Loucy (cell line): ENCODE measurements around the gene AKAP6.

ENCODE experiments used
- H2AFZ ChIP-seq: fragments of 200-600 bp; sonication (generic); 2 replicates; pipeline ENCODE4 v1.6.0; 2016; ENCODE audit warnings: antibody characterized with exemption, mild to moderate bottlenecking, low read length, moderate library complexity
- H3F3A ChIP-seq: fragments of 200-600 bp; 2 replicates; pipeline ENCODE4 v1.6.0; 2016; ENCODE audit warnings: antibody characterized with exemption, low read depth, mild to moderate bottlenecking
- H3K27me3 ChIP-seq: fragments of 200-600 bp; sonication (generic); 2 replicates; pipeline ENCODE4 v1.6.1; 2014; ENCODE audit warnings: low read length, mild to moderate bottlenecking; ENCODE audit not compliant: insufficient read depth, poor library complexity, severe bottlenecking
- H3K36me3 ChIP-seq: fragments of 200-600 bp; sonication (generic); 2 replicates; pipeline ENCODE4 v1.6.1; 2016; ENCODE audit warnings: low read length; ENCODE audit not compliant: insufficient read depth
- H3K4me1 ChIP-seq: fragments of 200-600 bp; sonication (generic); 2 replicates; pipeline ENCODE4 v1.5.1; 2014; ENCODE audit warnings: low read length, mild to moderate bottlenecking; ENCODE audit not compliant: insufficient read depth, poor library complexity, severe bottlenecking
- H3K4me2 ChIP-seq: fragments of 200-600 bp; sonication (generic); 2 replicates; pipeline ENCODE4 v1.6.0; 2014; ENCODE audit warnings: antibody characterized with exemption, low read length, low read depth, mild to moderate bottlenecking; ENCODE audit not compliant: poor library complexity, severe bottlenecking
- H3K4me3 ChIP-seq: fragments of 200-600 bp; sonication (generic); 2 replicates; pipeline ENCODE4 v1.5.1; 2014; ENCODE audit warnings: low read length, mild to moderate bottlenecking, mixed read lengths; ENCODE audit not compliant: poor library complexity, severe bottlenecking
- H3K79me2 ChIP-seq: fragments of 200-600 bp; sonication (generic); 2 replicates; pipeline ENCODE4 v1.6.1; 2014; ENCODE audit warnings: low read length; ENCODE audit not compliant: insufficient read depth
- H3K9ac ChIP-seq: fragments of 200-600 bp; sonication (generic); 2 replicates; pipeline ENCODE4 v1.6.0; 2014; ENCODE audit warnings: mild to moderate bottlenecking, low read depth, low read length, moderate library complexity; ENCODE audit not compliant: poor library complexity, severe bottlenecking
- H3K9me2 ChIP-seq: fragments of 200-600 bp; sonication (generic); replicated peaks from 2 replicates; pipeline ENCODE4 v1.6.1; 2016; ENCODE audit warnings: low read depth, low read length, mixed read lengths
- H3K9me3 ChIP-seq: fragments of 200-600 bp; sonication (generic); 2 replicates; pipeline ENCODE4 v1.6.1; 2014; ENCODE audit warnings: mild to moderate bottlenecking, antibody characterized with exemption, low read length, low read depth; ENCODE audit not compliant: insufficient read depth
- H4K20me1 ChIP-seq: fragments of 200-600 bp; sonication (generic); 2 replicates; pipeline ENCODE4 v1.6.0; 2014; ENCODE audit warnings: antibody characterized with exemption, low read length, mild to moderate bottlenecking; ENCODE audit not compliant: insufficient read depth, poor library complexity, severe bottlenecking
- EZH2phosphoT487 ChIP-seq: fragments of 200-600 bp; IDR thresholded peaks from 2 replicates; pipeline ENCODE4 v1.6.1; 2018; ENCODE audit warnings: antibody characterized with exemption, mild to moderate bottlenecking, moderate library complexity, borderline replicate concordance
- TF ChIP-seq, protein P1 (sequence below): fragments of 200-600 bp; sonication (generic); conservative IDR thresholded peaks from 2 replicates; pipeline ENCODE4 v1.5.1; 2014; ENCODE audit warnings: mild to moderate bottlenecking, antibody characterized with exemption, low read length

Gene AKAP6

DNA sequence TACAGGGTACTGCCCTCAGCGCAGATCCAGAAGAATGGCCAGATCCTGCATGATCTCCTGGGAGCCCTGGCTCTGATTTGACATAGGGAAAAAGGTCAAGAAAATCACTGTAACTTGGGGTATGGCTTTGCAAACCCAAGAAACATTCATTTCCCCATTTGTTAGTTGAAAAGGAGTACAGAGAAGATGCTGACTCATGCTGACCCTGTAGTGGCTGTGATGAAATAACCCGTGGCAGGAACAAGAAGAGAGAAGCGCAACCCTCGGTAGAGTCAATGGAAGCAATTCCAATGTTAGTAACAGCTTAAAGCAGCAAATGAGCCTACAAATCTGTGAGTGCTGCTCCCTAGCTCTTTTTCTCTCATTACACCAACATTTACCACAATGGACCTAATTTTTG is 328.0 kb downstream of the AKAP6 start:
- H2AFZ ChIP-seq: no peak overlapping the region
- H3K36me3 ChIP-seq: no peaks in the 10 kb centered on the region
- H3K79me2 ChIP-seq: no peaks in the 10 kb centered on the region
- no peaks in the 10 kb centered on the region for H4K20me1 ChIP-seq
- H3K4me2 ChIP-seq: no peak overlapping the region
- H3K4me3 ChIP-seq: no peak overlapping the region
- no peaks in the 10 kb centered on the region for H3K9me2 ChIP-seq
- TF ChIP-seq, protein P1, sequence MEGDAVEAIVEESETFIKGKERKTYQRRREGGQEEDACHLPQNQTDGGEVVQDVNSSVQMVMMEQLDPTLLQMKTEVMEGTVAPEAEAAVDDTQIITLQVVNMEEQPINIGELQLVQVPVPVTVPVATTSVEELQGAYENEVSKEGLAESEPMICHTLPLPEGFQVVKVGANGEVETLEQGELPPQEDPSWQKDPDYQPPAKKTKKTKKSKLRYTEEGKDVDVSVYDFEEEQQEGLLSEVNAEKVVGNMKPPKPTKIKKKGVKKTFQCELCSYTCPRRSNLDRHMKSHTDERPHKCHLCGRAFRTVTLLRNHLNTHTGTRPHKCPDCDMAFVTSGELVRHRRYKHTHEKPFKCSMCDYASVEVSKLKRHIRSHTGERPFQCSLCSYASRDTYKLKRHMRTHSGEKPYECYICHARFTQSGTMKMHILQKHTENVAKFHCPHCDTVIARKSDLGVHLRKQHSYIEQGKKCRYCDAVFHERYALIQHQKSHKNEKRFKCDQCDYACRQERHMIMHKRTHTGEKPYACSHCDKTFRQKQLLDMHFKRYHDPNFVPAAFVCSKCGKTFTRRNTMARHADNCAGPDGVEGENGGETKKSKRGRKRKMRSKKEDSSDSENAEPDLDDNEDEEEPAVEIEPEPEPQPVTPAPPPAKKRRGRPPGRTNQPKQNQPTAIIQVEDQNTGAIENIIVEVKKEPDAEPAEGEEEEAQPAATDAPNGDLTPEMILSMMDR: no peak
- no peak for TF ChIP-seq EZH2phosphoT487
- H3K9ac ChIP-seq: no peak overlapping the region
- H3F3A ChIP-seq: no peaks in the 10 kb centered on the region
- H3K27me3 ChIP-seq: no peaks in the 10 kb centered on the region
- no peaks in the 10 kb centered on the region for H3K4me1 ChIP-seq
- no peaks in the 10 kb centered on the region for H3K9me3 ChIP-seq

DNA sequence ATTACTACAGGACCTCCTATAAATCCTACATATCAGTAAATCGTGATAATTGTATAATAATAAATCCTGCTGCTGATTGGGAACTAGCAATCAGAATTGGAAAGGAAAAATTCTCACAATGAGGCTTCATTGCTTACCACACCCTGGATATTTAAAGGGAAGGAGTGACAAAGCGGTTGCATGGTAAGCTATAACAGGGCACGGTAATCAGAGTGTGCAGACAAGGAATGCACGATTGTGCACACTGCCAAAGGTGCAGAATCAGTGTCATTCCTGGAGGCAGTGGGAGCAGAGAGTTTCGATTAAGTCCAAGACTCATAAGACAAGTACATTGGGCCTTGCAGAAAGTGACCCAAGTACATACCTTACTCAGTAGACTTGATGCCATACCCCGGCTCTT is 332.1 kb downstream of the AKAP6 start:
- no peaks in the 10 kb centered on the region for H3K79me2 ChIP-seq
- no peak overlapping the region for H3K4me2 ChIP-seq
- H2AFZ ChIP-seq: no peak overlapping the region
- no peaks in the 10 kb centered on the region for H4K20me1 ChIP-seq
- H3K9ac ChIP-seq: no peak overlapping the region
- no peak for TF ChIP-seq EZH2phosphoT487
- TF ChIP-seq, protein P1: no peak
- H3K9me2 ChIP-seq: no peaks in the 10 kb centered on the region
- no peaks in the 10 kb centered on the region for H3K4me1 ChIP-seq
- no peaks in the 10 kb centered on the region for H3K9me3 ChIP-seq
- H3K36me3 ChIP-seq: no peaks in the 10 kb centered on the region
- H3F3A ChIP-seq: no peaks in the 10 kb centered on the region
- H3K4me3 ChIP-seq: no peak overlapping the region
- no peaks in the 10 kb centered on the region for H3K27me3 ChIP-seq

DNA sequence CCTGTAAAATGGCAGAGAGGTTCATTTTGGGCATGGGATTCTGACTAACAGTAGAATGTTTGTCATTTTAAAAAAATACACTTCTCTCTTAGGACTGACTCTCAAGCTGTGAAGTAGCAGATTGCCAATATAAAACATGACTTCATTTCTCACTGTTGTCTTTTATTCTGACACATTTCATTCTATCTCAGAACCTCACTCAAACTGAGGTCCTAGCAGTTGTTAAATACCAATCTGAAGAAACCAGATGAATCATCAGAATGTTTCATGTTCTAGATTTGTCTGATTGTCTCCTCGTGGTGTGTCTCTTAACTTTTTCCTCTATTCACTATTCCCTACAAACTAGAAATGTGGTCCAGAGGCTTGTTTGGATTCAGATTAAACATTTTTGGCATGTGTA is 333.1 kb downstream of the AKAP6 start:
- H3K27me3 ChIP-seq: no peaks in the 10 kb centered on the region
- no peaks in the 10 kb centered on the region for H3K9me2 ChIP-seq
- no peaks in the 10 kb centered on the region for H3K9me3 ChIP-seq
- H3K4me2 ChIP-seq: no peak overlapping the region
- no peaks in the 10 kb centered on the region for H4K20me1 ChIP-seq
- no peaks in the 10 kb centered on the region for H3K36me3 ChIP-seq
- H3K79me2 ChIP-seq: no peaks in the 10 kb centered on the region
- no peak overlapping the region for H2AFZ ChIP-seq
- no peak overlapping the region for H3K4me3 ChIP-seq
- H3F3A ChIP-seq: no peaks in the 10 kb centered on the region
- H3K9ac ChIP-seq: no peak overlapping the region
- TF ChIP-seq, protein P1: no peak
- TF ChIP-seq EZH2phosphoT487: no peak
- no peaks in the 10 kb centered on the region for H3K4me1 ChIP-seq
